MM.1S (cell line): ENCODE data around the gene ITCH.

Experiments used
- EZH2 ChIP-seq: fragments of 300-600 bp; sonication (generic); optimal IDR thresholded peaks from 2 replicates; pipeline ENCODE3; 2017; ENCODE audit warnings: low read depth, mild to moderate bottlenecking, antibody characterized with exemption, low read length, mixed read lengths
- EZH2phosphoT487 ChIP-seq: fragments of 300-600 bp; sonication (generic); IDR thresholded peaks from 2 replicates; pipeline ENCODE4 v1.6.1; 2018; ENCODE audit warnings: antibody characterized with exemption, low read length
- TF ChIP-seq, protein P1 (sequence below): fragments of 300-600 bp; sonication (generic); IDR thresholded peaks from 2 replicates; pipeline ENCODE4 v1.5.1; 2016; ENCODE audit warnings: antibody characterized with exemption, low read length, mixed read lengths

DNA sequence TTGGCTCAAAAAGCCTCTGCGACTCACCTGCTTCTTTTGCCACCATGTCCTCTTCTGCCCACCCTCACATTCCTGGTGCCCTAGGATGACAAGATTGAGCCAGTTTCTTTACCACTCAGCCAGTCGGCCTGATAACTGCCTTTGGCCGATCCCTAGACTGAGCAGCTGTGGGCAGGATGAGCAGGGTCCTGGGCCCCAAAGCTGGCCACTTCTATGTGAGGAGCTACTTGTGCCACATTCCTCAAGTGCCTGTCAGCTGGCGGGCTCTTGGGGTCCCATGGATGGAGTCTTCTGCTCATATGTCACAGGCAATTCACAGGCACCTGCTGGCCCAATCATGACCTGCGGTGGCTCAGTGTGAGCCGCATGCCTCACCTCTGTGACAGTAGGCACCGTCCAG is 169.7 kb downstream of the ITCH start:
- TF ChIP-seq, protein P1, sequence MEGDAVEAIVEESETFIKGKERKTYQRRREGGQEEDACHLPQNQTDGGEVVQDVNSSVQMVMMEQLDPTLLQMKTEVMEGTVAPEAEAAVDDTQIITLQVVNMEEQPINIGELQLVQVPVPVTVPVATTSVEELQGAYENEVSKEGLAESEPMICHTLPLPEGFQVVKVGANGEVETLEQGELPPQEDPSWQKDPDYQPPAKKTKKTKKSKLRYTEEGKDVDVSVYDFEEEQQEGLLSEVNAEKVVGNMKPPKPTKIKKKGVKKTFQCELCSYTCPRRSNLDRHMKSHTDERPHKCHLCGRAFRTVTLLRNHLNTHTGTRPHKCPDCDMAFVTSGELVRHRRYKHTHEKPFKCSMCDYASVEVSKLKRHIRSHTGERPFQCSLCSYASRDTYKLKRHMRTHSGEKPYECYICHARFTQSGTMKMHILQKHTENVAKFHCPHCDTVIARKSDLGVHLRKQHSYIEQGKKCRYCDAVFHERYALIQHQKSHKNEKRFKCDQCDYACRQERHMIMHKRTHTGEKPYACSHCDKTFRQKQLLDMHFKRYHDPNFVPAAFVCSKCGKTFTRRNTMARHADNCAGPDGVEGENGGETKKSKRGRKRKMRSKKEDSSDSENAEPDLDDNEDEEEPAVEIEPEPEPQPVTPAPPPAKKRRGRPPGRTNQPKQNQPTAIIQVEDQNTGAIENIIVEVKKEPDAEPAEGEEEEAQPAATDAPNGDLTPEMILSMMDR, result no peak
- TF ChIP-seq EZH2 (no peak), EZH2phosphoT487 (no peak)
